ENCODE data around the gene RBM39. TPM values are rescaled to one million over a fixed set of nuclear protein-coding genes. Genes with fewer than 3 reads are reported as not detected.

Gene RBM39
- total RNA-seq = 100 to 1,000 TPM; 162 to 177 TPM

DNA sequence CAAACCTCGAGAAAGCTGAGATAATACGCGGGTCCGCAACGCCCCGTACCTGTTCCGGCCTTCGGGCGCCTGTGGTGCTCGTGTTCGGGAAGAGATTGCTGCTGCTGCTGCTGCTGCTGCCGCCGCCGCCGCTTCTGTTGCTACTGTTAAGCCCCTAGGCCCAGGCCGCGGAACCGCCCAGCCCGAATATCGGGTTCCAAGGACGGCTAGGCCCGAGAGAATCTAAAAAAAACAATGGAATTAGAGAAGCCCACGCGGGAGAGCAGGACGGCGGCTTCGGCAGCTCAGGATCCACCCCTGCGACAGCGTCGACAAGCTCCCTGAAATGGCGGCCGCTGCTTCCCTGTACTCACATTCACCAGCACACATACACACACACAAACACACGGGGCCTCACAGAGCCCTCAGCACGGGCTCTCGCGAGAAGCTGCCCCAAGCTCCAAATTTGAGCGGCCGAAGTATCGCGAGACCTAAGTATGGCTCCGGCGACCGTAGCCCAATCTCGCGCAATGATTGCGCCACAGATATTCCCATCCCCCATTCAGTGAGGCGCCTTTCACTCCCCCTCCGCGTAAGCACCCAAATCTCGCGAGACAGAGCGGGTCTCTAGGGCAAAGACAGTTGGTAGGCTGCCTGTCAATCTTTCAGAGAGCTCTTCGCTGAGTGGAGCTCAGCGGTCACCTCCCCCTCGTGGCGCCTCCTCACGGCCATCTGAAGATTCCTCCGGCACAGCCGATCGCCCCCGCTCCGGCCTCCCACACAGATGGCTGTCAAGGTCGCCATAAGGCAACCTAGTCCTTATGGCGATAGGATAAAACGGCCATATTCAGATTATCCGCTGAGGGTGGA, at the start of gene RBM39:
Gene RBM39, minus strand, starts transcription at position 369 of the 849 bp plus-strand sequence. CDS start 1,386 bp downstream, outside the sequence.

DNA sequence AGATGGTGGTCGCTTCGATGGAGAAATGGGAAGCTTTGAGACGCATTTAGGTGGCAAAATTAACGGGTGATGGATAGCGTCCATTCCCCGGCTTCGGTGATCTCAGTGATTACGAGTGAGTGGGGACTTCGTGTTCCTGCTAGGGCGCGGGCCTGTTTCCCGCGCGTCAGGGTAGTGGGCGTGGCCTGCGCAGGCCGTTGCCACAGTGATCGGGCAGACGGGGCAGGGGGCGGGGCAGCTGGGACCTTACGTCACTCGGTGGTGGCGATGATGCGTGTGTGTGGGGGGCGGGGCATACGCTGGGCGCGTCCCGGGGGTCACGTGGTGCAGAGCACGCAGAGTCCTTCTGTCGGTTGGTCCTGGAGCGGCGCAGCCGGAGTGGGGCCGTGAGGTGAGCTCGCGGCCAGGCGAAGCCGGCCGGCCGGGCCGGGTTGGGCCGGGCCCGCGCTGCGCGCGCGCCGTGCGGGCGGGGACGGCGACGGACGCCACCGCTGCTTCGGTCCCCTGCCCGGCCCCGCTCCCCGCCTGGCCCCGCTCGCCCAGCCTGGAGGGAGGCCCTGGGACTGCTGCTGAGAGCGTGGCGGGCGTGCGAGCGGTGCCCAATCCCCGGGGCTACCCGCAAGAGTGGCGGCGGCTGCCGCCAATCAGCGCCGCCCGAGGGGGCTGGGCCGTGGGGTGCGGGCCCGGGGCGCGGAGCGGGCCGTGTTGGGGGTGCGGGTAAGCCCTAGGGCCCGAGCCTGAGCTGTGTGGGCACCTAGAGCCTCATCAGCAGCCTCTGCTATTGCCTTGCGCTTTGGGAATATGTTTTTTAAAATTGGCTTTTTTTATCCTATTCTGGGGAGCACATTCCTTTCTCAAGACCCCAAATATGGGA, 29.9 kb upstream of the RBM39 start, which contains the start of gene PHF20:
Gene PHF20, plus strand, starts transcription at position 327 of the 874 bp plus-strand sequence. CDS start 29,508 bp downstream, outside the sequence.

DNA sequence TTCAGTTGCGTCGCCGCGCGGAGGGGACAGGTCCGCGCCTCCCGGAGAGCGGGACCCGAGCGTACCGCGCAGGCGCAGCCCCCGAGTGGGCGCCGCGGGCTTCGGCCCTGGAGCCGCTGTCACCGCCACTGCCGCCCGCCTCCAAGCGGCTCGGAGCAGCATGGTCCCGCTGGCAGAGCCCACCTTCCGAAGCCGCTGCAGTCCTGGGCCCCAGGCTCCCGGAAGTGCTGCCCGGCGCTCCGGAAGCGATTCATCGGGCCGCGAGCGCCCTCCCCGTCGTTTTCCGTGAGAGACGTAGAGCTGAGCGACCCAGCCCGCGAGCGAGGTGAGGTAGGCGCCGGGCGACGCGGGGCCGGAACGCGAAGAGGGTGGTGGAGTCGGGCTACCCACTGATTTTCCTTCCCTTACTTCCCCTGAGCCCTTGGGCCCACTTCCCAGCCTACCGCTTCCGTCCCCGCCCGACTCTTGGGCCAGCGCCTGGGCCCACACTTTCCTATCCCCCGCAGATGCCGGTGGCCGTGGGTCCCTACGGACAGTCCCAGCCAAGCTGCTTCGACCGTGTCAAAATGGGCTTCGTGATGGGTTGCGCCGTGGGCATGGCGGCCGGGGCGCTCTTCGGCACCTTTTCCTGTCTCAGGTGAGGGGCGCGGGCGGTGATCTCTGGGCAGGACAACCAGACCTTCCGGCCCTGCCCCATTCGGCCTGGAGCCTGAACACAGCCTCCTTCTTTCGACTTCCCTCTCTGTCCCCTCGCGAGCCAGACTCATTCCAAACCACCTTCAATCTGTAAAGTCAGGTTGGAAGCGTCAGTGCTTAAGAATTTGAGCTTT, 42.7 kb downstream of the RBM39 start, which contains the start of the genes NFS1 and ROMO1:
Gene NFS1, minus strand, starts transcription at position 226 of the 830 bp plus-strand sequence. Its CDS starts 64 bp downstream, at position 162.
Gene ROMO1, plus strand, starts transcription at position 279 of the 830 bp plus-strand sequence. Its CDS starts 228 bp downstream, at position 507.

DNA sequence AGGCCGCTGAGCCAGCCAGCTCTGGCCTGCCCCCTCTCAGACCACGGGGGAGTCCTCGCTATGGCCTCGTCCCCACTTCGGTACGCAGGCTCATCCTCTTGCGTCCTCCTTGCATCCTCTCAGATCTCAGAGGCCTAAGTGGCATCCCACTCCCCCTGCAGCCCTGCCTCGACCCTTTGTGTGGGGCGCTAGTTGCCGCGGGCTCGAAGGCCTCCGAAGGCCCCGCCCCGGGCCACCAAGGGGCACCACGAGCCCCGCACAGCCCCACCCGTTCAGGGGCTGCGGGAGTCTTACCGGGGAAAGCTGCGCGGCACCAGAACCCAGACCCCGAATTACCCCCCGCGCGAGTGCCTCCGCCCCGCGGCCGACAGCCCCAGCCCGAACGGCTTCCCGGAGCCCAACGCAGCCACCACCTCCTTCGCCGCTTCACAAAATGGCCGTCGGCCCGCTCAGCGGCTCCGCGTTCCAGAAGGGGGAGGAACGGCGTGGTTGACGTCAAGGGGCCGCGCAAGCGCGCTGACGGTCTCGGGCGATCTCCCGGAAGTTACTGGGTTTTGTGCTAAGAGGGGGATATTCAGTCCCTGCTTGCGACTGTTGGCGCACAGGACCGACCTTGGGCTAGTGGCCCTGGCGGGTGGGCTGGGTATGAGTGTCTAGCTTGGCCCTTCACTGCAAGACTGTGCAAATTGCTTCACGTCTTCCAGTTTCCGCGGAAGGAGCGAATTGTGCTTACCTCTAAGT, 77.4 kb downstream of the RBM39 start, which contains the start of the genes CPNE1 and RBM12:
Gene CPNE1, minus strand, starts transcription at position 435 of the 741 bp plus-strand sequence. CDS start 31,977 bp downstream, outside the sequence.
Gene RBM12, minus strand, starts transcription at position 435 of the 741 bp plus-strand sequence. CDS start 9,578 bp downstream, outside the sequence.

Small RNA genes lying within 50 kb of the gene (small RNA-seq; reads per million reads assigned to genes)
- 0 reads per million in 2 donors for gene RF00026

Other genes starting within 250 kb of the RBM39 start
- not detected for gene C20orf173, start 212.6 kb downstream of the RBM39 start, total RNA-seq
- gene ERGIC3, start 200.2 kb downstream of the RBM39 start, total RNA-seq = 100 to 1,000 TPM; 225 to 247 TPM
- gene SPAG4, start 126.4 kb downstream of the RBM39 start, total RNA-seq = 1 to 10 TPM in 1 of 2 donors, under 1 TPM in 1; 1.00 to 2.8 TPM
- gene CPNE1, start 77.4 kb downstream of the RBM39 start, total RNA-seq = 10 to 100 TPM; 59.2 to 72.6 TPM
- gene RBM12, start 77.4 kb downstream of the RBM39 start, total RNA-seq = 10 to 100 TPM; 42.7 to 46.0 TPM
- gene NFS1, start 42.9 kb downstream of the RBM39 start, total RNA-seq = 10 to 100 TPM; 30.0 to 31.7 TPM
- gene ROMO1, start 42.9 kb downstream of the RBM39 start, total RNA-seq = 100 to 1,000 TPM; 111 to 130 TPM
- gene PHF20, start 29.8 kb upstream of the RBM39 start, total RNA-seq = 10 to 100 TPM; 16.2 to 20.0 TPM
- 10 to 100 TPM; 71.9 TPM for gene SCAND1, start 212.2 kb upstream of the RBM39 start, total RNA-seq
- 1 to 10 TPM; 3.0 to 3.4 TPM for gene CNBD2, start 226.3 kb upstream of the RBM39 start, total RNA-seq